ENCODE data around the gene EPS8L1.
"Not testable (repeated sequence)": the region's sequence is repeated elsewhere in the genome, so short reads cannot be mapped to it uniquely, and the experiment has no call there.

The EPS8L1 gene

DNA sequence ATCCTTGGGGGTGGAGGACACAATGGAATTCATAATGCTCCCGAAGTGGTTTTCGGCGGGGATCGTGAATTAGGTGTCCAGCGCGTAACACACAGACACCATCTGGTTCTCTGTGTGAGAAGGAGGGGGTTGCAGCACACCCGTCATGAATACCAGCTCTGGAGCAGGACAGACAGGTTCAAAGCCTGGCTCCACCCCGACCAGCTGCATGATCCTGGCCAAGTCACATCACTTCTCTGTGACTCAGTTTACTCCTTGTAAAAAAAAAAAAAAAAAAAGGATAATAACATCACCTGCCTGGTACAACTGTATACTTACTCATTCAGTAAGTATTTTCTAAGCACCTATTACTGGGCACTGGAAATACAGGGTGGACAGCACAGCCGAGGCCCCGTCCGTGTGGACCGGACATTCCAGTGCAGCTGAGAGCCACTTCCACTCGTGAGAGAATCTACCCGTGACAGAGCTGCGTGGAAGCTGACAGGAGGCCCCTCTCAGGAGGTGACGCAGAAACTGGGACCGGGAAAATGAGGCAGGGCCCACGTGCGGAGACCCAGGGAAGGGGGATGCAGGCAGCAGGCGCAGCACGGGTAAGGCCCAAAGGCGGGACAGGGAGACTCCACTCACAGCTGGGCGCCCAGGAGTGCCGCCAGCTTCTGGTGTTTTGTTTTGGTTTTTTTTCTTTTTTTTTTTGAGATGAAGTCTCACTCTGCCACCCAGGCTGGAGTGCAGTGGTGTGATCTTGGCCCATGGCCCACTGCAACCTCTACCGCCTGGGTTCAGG is 24.7 kb upstream of the EPS8L1 start:
- no peak for DNase-seq

DNA sequence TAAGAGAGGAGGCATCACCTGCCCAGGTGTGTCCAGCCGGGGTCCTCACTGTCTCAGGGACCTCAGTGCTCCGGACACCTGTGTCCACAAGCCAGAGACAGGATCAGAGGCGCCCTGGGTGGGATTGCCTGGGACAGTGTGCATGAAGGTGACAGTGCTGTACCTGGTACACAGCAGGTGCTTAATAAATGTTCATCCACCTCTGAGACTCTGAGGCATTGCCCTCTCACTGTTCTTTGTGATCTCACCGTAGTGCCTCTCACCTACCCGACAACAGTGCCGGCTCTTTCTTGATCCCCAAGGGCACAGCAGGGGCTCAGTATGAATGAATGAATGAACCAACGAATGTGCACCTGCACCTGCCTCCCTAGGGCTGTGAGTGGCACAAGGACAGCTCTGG is 21.9 kb upstream of the EPS8L1 start:
- DNase-seq, result no peak

DNA sequence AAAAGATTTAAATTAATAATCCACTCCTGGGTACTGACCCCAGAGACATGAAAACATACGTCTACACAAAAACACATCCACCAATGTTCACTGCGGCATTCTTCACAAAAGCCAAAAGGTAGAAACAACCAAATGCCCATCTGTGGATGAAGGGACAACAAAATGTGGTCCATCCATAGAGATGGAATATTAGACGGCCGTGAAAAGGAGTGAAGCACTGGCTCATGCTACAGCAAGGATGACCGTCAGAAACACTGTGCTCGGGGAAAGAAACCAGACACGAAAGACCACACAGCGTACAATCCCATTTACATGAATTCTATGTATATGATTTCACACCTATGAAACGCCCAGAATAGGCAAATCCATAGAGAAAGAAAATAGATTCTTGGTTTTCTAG is 18.8 kb upstream of the EPS8L1 start:
- DNase-seq, result no peak

DNA sequence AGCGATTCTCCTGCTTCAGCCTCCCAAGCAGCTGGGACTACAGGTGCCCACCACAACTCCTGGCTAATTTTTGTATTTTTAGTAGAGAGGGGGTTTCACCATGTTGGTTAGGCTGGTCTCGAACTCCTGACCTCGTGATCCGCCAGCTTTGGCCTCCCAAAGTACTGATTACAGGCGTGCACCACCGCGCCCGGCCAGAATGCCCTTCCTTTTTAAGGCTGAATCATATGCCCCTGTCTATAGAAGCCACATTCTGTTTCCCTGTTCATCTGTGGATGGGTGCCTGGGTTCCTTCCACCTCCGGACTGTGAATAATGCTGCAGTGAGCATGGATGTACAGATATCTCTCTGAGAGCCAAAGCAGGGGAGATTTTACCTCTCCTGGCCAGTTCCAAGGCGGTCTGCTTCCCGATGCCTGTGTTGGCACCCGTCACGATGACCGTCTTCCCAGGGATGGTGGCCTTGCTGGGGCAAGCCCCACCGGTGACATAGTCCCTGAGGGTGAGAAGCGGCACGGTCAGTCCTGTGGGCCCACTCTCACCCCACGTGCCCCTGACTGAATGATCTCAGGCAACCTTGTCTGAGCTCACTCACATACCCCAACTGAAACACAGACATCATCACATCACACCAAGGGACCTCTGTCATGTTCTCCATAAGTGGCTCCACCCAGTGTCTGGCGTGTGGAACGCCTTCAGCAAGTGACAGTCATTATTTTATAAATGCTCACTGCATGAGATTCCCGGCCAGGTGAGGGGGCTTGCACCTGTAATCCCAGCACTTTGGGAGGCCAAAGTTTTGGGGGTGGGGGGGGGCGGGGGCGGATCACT is 16.7 kb upstream of the EPS8L1 start:
- no peak for DNase-seq

DNA sequence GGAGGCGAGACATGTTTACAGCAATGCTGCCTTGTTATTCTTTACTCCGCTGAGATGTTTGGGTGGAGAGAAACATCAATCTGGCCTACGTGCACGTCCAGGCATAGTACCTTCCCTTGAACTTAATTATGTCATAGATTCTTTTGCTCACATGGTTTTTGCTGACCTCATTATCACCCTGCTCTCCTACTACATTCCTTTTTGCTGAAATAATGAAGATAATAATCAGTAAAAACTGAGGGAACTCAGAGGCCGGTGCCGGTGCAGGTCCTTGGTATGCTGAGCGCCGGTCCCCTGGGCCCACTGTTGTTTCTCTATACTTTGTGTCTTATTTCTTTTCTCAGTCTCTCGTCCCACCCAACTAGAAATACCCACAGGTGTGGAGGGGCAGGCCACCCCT is 15.4 kb upstream of the EPS8L1 start:
- DNase-seq, result not testable (repeated sequence)

GRCh38 chr19:55062735-55063491 is 12.8 kb upstream of the EPS8L1 start, which contains the start of gene RDH13:
RDH13 (minus strand) TSS chr19:55063148; CDS start chr19:55063032, 116 bp downstream.
- DNase-seq, result peak; percentile 89 to 93

GRCh38 chr19:55063492-55063843 is 12.2 kb upstream of the EPS8L1 start:
- DNase-seq, result no peak

GRCh38 chr19:55065516-55065915 is 10.2 kb upstream of the EPS8L1 start:
- DNase-seq, result not testable (repeated sequence)

- DNase-seq, result no peak
These were observed 9.5 kb upstream of the EPS8L1 start for GRCh38 chr19:55066107-55066709.

DNA sequence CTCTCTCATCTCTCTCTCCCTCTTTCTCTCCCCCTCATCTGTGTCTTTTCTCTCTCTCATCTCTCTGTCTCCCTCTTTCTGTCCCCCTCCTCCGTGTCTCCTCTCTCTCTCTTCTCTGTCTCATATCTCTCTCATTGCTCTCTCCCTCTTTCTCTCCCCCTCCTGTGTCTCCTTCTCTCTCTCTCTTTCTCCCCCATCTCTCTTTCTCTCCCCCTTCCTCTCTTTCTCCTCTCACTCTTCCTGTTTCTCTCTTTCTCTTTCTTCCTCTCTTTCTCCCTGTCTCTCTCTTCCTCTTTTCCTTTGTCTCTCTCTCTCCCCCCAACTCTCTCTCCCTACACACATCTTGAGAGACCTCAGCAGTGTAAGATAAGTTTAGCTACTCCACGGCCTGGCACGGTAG is 7.8 kb upstream of the EPS8L1 start:
- no peak for DNase-seq

GRCh38 chr19:55068950-55069864 is 6.5 kb upstream of the EPS8L1 start:
- DNase-seq, result peak; percentile 23 to 25

- no peak for DNase-seq
These were observed 5.8 kb upstream of the EPS8L1 start for GRCh38 chr19:55069865-55070197.

DNA sequence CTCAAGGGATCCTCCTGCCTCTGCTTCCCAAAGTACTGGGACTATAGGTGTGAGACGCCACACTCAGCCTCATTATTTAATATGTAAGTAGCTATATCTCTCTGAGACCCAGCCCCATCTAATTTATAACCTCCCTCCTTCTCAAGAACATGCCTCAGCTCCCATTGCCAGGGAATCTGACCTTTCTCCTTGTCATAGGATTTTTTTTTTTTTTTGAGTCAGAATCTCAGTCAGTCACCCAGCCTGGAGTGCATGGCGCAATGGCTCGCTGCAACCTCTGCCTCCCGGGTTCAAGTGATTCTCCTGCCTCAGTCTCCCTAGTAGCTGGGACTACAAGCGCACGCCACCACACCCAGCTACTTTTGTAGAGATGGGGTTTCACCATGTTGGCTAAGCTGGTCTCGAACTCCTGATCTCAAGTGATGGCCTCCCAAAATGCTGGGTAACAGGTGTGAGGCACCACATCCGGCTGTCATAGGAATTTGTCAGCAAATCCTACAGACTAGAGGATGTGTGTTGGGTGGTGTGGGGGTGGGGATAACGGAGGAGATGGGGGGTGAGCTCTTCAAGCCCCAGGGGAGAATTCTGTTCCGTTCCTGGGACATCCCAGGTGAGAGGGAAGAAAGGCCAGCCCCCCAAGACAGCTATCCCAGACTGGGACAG is 5.1 kb upstream of the EPS8L1 start:
- DNase-seq, result no peak

- DNase-seq, result no peak
These were observed 4.6 kb upstream of the EPS8L1 start for GRCh38 chr19:55071129-55071502.

DNA sequence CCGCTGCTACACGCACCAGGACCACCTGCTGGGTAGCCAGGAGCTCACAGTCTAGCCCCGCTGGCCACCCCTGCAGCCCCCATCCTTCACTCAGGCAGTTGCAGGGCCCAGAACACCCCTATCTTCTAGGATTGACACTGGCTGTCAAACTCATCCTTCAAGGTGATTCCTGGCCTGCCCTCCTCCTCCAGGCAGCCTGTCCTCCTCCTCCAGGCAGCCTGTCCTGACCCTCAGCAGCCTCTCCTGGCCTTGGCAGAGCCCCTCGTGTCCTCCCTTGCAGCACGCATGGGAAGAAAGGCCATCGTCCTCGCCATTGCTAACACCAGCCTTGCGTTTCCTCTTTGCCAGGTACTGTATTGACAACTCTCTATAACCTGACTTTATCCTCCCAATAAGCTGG is 3.8 kb upstream of the EPS8L1 start:
- DNase-seq, result no peak

GRCh38 chr19:55076321-55076720 is 652 bp downstream of the EPS8L1 start:
- DNase-seq, result no peak

GRCh38 chr19:55077106-55077505 is 1.4 kb downstream of the EPS8L1 start:
- DNase-seq, result no peak

- no peak for DNase-seq
These were observed 3.3 kb downstream of the EPS8L1 start for GRCh38 chr19:55078996-55079395.

DNA sequence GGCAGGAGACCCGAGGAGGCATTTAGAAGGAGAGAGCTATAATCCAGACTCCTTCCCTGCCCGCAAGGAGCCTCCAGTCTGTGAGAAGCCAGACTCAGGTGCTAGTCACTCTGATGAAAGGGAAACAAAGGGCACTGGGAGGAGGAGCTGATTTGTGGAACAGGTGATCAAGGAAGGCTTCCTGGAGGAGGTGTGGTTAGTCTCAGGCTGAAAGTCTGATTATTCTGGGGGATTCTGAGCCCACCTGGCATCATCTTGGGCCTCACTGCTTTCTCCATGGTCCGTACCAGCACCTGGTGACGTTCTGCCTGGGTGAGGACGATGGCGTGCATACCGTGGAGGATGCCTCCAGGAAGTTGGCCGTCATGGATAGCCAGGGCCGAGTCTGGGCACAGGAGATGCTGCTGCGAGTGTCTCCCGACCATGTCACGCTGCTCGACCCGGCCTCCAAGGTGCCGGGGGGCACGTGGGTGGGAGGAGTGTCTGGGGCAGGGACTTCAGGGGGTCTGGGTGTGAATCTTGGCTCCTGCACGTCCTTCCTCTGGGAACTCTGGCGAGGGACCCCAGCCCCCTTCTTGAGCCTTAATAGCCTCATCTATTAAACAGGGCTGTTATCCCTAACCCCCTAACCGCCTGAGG is 3.9 kb downstream of the EPS8L1 start:
- DNase-seq, result no peak

- DNase-seq, result peak; percentile 84 to 92
These were observed 4.7 kb downstream of the EPS8L1 start for GRCh38 chr19:55080121-55080967.

Data from NCI-H2081 (cell line).